GM12891 (cell line): ENCODE measurements around the gene SHISA6.

ENCODE experiments used
- PAX5 ChIP-seq: IDR thresholded peaks from 2 replicates; pipeline ENCODE4 v1.6.1; 2011; ENCODE audit warnings: low read length, moderate library complexity, mild to moderate bottlenecking; ENCODE audit not compliant: insufficient read depth, severe bottlenecking
- POLR2A ChIP-seq: IDR thresholded peaks from 2 replicates; pipeline ENCODE4 v1.6.1; 2011; ENCODE audit warnings: low read depth, low read length, control low read depth
- POLR2AphosphoS5 ChIP-seq: IDR thresholded peaks from 2 replicates; pipeline ENCODE4 v1.6.1; 2011; ENCODE audit warnings: low read depth, low read length, control low read depth
- POU2F2 ChIP-seq: IDR thresholded peaks from 2 replicates; pipeline ENCODE4 v1.6.1; 2011; ENCODE audit warnings: low read depth, mild to moderate bottlenecking, control low read depth, low read length, moderate library complexity
- SPI1 ChIP-seq: IDR thresholded peaks from 2 replicates; pipeline ENCODE4 v1.6.1; 2011; ENCODE audit warnings: low read depth, low read length, control low read depth
- TAF1 ChIP-seq: IDR thresholded peaks from 2 replicates; pipeline ENCODE4 v1.6.1; 2011; ENCODE audit warnings: low read depth, low read length, control low read depth

DNA sequence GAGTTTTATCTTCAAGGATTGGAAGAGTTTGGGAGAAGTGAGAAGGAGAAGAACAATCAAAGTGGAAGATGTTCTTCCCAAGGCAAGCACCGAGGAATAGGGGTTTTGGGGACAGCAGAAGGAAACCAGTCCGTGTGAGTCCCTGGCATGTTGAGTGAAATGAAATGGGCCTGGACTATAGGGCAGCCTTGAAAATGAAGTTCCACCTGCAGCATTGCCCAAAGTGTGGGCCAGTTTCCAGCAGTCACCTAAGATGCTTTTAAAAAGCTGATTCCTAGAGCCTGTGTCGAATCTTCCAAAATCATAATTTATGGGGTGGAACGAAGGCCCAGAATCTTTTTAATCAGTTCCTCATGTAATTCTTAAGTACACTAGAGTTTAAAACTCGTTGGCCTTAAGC lies 297.4 kb downstream of the SHISA6 start:
- TF ChIP-seq POLR2A (no peak), TAF1 (no peak), POLR2AphosphoS5 (no peak), PAX5 (no peak), SPI1 (no peak), POU2F2 (no peak)
